Measurements from ENCODE around the gene ARF1. TPM values are rescaled to one million over a fixed set of nuclear protein-coding genes. Genes with fewer than 3 reads are reported as not detected.
A peak's percentile ranks its signal among the peaks of the same experiment; 100 is the strongest.

ARF1 gene
- total and polyA plus RNA-seq, 2 of the 8 experiments (the other 6 are each of a cell fraction or from before 2014, with no cell fraction given), result 265 to 471 TPM

- Histone ChIP-seq H3K9ac (replicated peaks in 1 of 4; ENCODE audit: extremely low read depth in 1 of 4, low read depth in 3 of 4, low read length in 3 of 4) (peak overlapping the region; percentile 80 to 98 (median 90)), H3K4ac (replicated peaks; ENCODE audit: insufficient read length, low read depth, low read length) (no peak overlapping the region), H3K4me3 (ENCODE audit: extremely low read depth in 1 of 4, insufficient read depth in 2 of 4, low read depth in 3 of 4, low read length in 4 of 4) (peak overlapping the region; percentile 91 to 99 (median 95)), H3K36me3 (ENCODE audit: control insufficient read depth in 2 of 4, insufficient read depth in 4 of 4, low read length in 3 of 4) (no peaks in the 10 kb centered on the region), H2BK5ac (ENCODE audit: low read depth, low read length) (peak overlapping the region; percentile 37; the same call in 1 of the 2 replicates), H3K27ac (ENCODE audit: low read depth, low read length) (no peak overlapping the region; the same call in none of the 2 replicates), H3K79me2 (ENCODE audit: control insufficient read depth in 1 of 2, insufficient read depth in 2 of 2, low read length in 2 of 2) (peaks cover 59 to 62% of the 10 kb centered on the region in 2 experiments), H2AFZ (ENCODE audit: low read length) (no peak overlapping the region), H3K18ac (ENCODE audit: extremely low read depth, low read length) (0 out of 2 replicates have a peak overlapping the region, but pooled peaks have one; percentile 39), H3K4me1 (replicated peaks in 1 of 4; ENCODE audit: control insufficient read depth in 3 of 4, insufficient read depth in 4 of 4, low read length in 3 of 4) (peaks cover 7 to 25% (median 10%) of the 10 kb centered on the region in 4 experiments), H2BK15ac (ENCODE audit: low read length) (no peak overlapping the region), H3K9me3 (ENCODE audit: insufficient read depth in 2 of 2, low read depth in 1 of 2, low read length in 1 of 2) (no peaks in the 10 kb centered on the region), H3K14ac (ENCODE audit: insufficient read length) (no peak overlapping the region), H4K91ac (replicated peaks; ENCODE audit: insufficient read length, low read length) (peak overlapping the region; percentile 79), H4K20me1 (replicated peaks in 1 of 2; ENCODE audit: control insufficient read depth in 1 of 2, insufficient read depth in 2 of 2, low read length in 2 of 2) (peaks cover 41 to 61% of the 10 kb centered on the region in 2 experiments), H2BK20ac (ENCODE audit: low read length) (no peak overlapping the region), H3K27me3 (replicated peaks in 1 of 4; ENCODE audit: control insufficient read depth in 3 of 4, extremely low read depth in 1 of 4, insufficient read depth in 3 of 4, low read length in 3 of 4) (peaks cover 0 to 9% (median 7%) of the 10 kb centered on the region in 4 experiments; a peak in 4 of 7 replicates), H3K56ac (replicated peaks; ENCODE audit: insufficient read length, low read depth, low read length) (no peak overlapping the region), H4K8ac (ENCODE audit: extremely low read depth, insufficient read depth, low read length) (peak overlapping the region; percentile 0; the same call in 1 of the 2 replicates), H3K79me1 (ENCODE audit: low read depth, low read length) (peaks cover 16% of the 10 kb centered on the region), H2BK12ac (ENCODE audit: low read depth, low read length) (no peak overlapping the region; the same call in 1 of the 2 replicates), H2AK5ac (ENCODE audit: low read depth, low read length) (no peak overlapping the region), H3K23me2 (ENCODE audit: low read depth, low read length) (peaks cover 15% of the 10 kb centered on the region), H2BK120ac (replicated peaks; ENCODE audit: low read depth, low read length) (no peak overlapping the region), H4K5ac (ENCODE audit: insufficient read length, low read depth, low read length) (no peak overlapping the region), H3K23ac (ENCODE audit: insufficient read length) (no peak overlapping the region), H3K4me2 (ENCODE audit: insufficient read depth in 1 of 2, low read depth in 2 of 2, low read length in 2 of 2) (peak overlapping the region; percentile 73 to 92)
- 35% methylated on average over 17 of the region's 17 CpGs; no CpG with 5 or more reads in 1 of the 2 experiments for WGBS, 2 experiments (ENCODE audit: extremely low coverage in 1 of 2, insufficient coverage in 1 of 2, insufficient read length in 1 of 2, insufficient replicate concordance in 2 of 2, low coverage in 1 of 2, low lambda C conversion rate in 2 of 2, missing lambda C conversion rate in 1 of 2)
- ChIA-PET CTCF (ENCODE audit: partially characterized antibody) (interaction anchor here (1.3 to 3.2 kb wide), 4 partner anchors 9 to 84 kb away, joined by 3 to 21 read pairs (median 8); no protein-coding TSS in a partner anchor), POLR2A (ENCODE audit: partially characterized antibody) (interaction anchor here (0.7 to 4.3 kb wide), 7 partner anchors 9 to 128 kb away, joined by 3 to 27 read pairs (median 4); no protein-coding TSS in a partner anchor)
- FAIRE-seq (no peak), DNase-seq (ENCODE audit: low read depth in 1 of 2, low spot score in 2 of 2) (no peak)
- TF ChIP-seq MAX (IDR thresholded peaks at IDR 0.05) (no peak), SIN3A (conservative IDR thresholded peaks at IDR 0.05 in 1 of 2, IDR thresholded peaks at IDR 0.05 in 1 of 2; ENCODE audit: low read depth in 1 of 2, low read length in 2 of 2) (0 out of 4 replicates have a peak, but pooled peaks have one; percentile 2 to 17)
Measured at GRCh38 chr1:228083871-228084278, 1.4 kb downstream of the ARF1 start.
